ENCODE measurements around the gene CPXM2. TPM values are rescaled to one million over a fixed set of nuclear protein-coding genes. Genes with fewer than 3 reads are reported as not detected.

The CPXM2 gene
- total RNA-seq, 3 donors from 2014 or later, result 3.1 to 56.1 (median 7.7) TPM

DNA sequence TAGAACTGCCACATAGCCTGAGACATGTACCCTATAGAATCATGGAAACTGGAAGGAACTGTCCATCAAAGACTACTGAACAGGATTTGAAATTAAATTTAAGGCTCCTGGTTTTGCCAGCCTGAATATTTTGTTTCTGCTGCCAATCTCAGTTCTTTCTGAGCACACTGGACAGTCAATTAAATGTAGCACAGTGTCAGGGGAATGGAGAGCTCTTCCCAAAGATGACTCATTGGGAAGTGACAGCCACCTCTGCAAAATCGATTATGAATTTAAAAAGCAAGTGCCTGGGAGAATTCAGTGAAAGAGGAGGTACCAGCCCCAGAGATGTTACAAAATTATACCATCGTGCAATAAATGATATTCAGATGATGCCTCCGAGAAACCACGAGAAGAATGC is 47.8 kb downstream of the CPXM2 start:
- H3K36me3 ChIP-seq (ENCODE audit: low read depth), result no peaks in the 10 kb centered on the region
- intact Hi-C loops (cut with DNase I, micrococcal nuclease), result no loop called here
- no peak for TF ChIP-seq CTCF (IDR thresholded peaks at IDR 0.05)
- H3K4me3 ChIP-seq, result no peak overlapping the region
- no peaks in the 10 kb centered on the region for H3K9me3 ChIP-seq
- no peak for ATAC-seq
- DNase-seq, result no peak
- peaks cover 15% of the 10 kb centered on the region for H3K4me1 ChIP-seq (ENCODE audit: low read depth)

DNA sequence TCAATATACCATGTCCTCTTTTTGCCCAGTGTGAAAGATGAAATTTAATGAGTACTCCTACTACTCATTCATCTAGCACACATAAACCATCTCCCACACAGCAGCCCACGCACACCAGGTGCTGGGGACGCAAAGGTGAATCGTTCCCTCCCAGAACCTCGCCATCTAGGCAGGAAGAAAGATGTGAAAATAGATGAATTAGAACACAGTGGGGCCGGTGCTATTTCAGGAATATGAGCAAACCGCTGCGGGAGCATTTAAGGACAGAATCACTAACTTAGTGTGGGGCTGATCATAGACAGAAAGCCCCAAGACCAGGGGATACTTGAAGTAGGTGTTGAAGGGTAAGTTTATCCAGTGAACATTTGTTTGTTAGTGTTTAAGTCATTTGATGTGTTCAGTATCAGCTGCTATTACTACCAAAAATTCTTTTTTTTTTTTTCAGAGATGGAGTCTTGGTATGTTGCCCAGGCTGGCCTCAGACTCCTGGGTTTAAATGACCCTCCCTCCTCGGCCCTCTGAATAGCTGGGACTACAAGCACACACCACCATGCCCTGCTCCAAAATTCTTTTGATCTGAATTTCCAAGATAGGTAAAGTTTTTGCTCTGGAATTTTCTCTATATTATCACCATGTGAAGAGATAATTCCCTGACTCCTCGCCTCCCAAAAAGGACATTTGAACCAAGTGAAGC is 48.8 kb downstream of the CPXM2 start:
- peaks cover 7% of the 10 kb centered on the region for H3K4me1 ChIP-seq (ENCODE audit: low read depth)
- ATAC-seq, result no peak
- intact Hi-C loops (cut with DNase I, micrococcal nuclease), result no loop called here
- H3K36me3 ChIP-seq (ENCODE audit: low read depth), result no peaks in the 10 kb centered on the region
- no peak for TF ChIP-seq CTCF (IDR thresholded peaks at IDR 0.05)
- H3K4me3 ChIP-seq, result no peak overlapping the region
- no peaks in the 10 kb centered on the region for H3K9me3 ChIP-seq
- no peak for DNase-seq

DNA sequence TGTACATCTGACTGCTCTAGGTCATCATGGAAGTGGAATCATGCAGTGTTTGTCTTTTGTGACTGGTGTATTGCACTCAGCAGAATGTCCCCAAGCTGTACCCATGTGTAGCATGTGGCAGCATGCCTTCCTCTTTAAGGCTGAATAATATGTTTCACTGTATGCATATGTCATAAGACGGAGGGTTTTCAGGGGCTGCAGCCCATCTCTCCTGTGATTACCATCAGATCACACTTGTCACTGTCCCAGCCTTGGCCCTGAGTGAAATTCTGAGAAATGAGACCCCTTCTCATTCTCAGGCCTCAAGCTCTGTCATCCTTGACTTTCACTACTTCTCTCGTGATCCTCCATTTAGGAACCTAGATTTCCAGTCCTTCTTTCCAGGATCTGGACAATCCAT is 50.0 kb downstream of the CPXM2 start:
- intact Hi-C loops (cut with DNase I, micrococcal nuclease), result no loop called here
- ATAC-seq (no peak), DNase-seq (no peak)
- TF ChIP-seq CTCF (IDR thresholded peaks at IDR 0.05), result no peak
- Histone ChIP-seq H3K9me3 (no peaks in the 10 kb centered on the region), H3K4me1 (ENCODE audit: low read depth) (no peaks in the 10 kb centered on the region), H3K36me3 (ENCODE audit: low read depth) (no peaks in the 10 kb centered on the region), H3K4me3 (no peak overlapping the region)

DNA sequence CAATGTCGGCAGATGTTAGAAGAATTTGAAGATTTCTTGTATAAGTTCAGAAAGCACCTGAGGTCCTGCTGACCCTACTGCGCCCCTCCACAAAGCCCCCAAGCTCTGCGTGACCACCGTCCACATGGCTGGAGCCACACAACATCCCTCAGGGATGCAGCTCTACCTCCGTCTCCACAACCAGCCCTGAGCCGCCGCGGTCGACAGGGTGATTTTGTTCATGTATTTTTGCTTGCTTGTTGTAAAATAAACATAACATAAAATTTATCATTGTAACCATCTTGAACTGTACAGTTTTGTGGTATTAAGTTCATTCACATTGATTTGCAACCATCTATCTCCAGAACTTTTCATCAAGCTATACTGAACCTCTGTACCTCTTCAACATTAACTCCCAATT is 50.5 kb downstream of the CPXM2 start:
- Histone ChIP-seq H3K9me3 (no peaks in the 10 kb centered on the region), H3K36me3 (ENCODE audit: low read depth) (no peaks in the 10 kb centered on the region), H3K4me3 (no peak overlapping the region), H3K4me1 (ENCODE audit: low read depth) (no peaks in the 10 kb centered on the region)
- intact Hi-C loops (cut with DNase I, micrococcal nuclease), result no loop called here
- no peak for ATAC-seq
- TF ChIP-seq CTCF (IDR thresholded peaks at IDR 0.05), result no peak
- DNase-seq, result no peak

GRCh38 chr10:123840714-123841113 is 50.9 kb downstream of the CPXM2 start:
- TF ChIP-seq CTCF (IDR thresholded peaks at IDR 0.05), result no peak
- H3K4me1 ChIP-seq (ENCODE audit: low read depth), result no peaks in the 10 kb centered on the region
- no peak overlapping the region for H3K4me3 ChIP-seq
- DNase-seq, result no peak
- no peaks in the 10 kb centered on the region for H3K9me3 ChIP-seq
- H3K36me3 ChIP-seq (ENCODE audit: low read depth), result no peaks in the 10 kb centered on the region
- intact Hi-C loops (cut with DNase I, micrococcal nuclease), result no loop called here
- ATAC-seq, result no peak

Measured in mucosa of descending colon (tissue), 3 donors.